Tibial artery (tissue), 4 donors: ENCODE measurements around the gene LYPD6.

ENCODE experiments used
- DNase-seq, 2 donors: peaks; one replicate each; pipeline ENCODE4 v3.0.0-alpha.2; 2019
- H3K27ac ChIP-seq, 2 donors: fragments of 200-600 bp; sonication (generic) in 1 of 2; 1 replicate in 1 of 2; 2 replicates in 1 of 2; pipeline ENCODE4 v1.5.1; 2018 to 2019; ENCODE audit warnings: mild to moderate bottlenecking in 1 of 2
- H3K27me3 ChIP-seq, 2 donors: fragments of 200-600 bp; sonication (generic) in 1 of 2; one replicate each; pipeline versions ENCODE4 v1.5.1 to v1.6.0; 2016 to 2019
- H3K36me3 ChIP-seq, 3 donors: fragments of 200-600 bp; sonication (generic) in 2 of 3; one replicate each; pipeline ENCODE4 v1.5.1; 2016 to 2019; ENCODE audit warnings: mild to moderate bottlenecking in 2 of 3
- H3K4me1 ChIP-seq, 4 donors: fragments of 200-600 bp; sonication (generic) in 2 of 4; 1 replicate in 3 of 4; 2 replicates in 1 of 4; pipeline ENCODE4 v1.5.1; 2016 to 2019
- H3K4me3 ChIP-seq, 2 donors: fragments of 200-600 bp; sonication (generic) in 1 of 2; 1 replicate in 1 of 2; 2 replicates in 1 of 2; pipeline ENCODE4 v1.5.1; 2018 to 2019; ENCODE audit warnings: mild to moderate bottlenecking in 2 of 2
- H3K9me3 ChIP-seq, 3 donors: fragments of 200-600 bp; sonication (generic) in 1 of 3; one replicate each; pipeline ENCODE4 v1.5.1; 2016 to 2019
- intact Hi-C: fragments of 100-400 bp; cut with DNase I; formaldehyde crosslinking; loops from one replicate; pipeline ENCODE4 v1.15.0; 2023; ENCODE audit warnings: low total_unique reads
- TF ChIP-seq, protein P1 (sequence below), 2 experiments: fragments of 200-600 bp in 1 of 2; fragments of 450-650 bp in 1 of 2; IDR thresholded peaks; one replicate each; pipeline ENCODE4 v1.5.1; 2017 to 2019; ENCODE audit warnings: antibody characterized with exemption in 2 of 2, mild to moderate bottlenecking in 1 of 2, moderate library complexity in 1 of 2

LYPD6 gene

DNA sequence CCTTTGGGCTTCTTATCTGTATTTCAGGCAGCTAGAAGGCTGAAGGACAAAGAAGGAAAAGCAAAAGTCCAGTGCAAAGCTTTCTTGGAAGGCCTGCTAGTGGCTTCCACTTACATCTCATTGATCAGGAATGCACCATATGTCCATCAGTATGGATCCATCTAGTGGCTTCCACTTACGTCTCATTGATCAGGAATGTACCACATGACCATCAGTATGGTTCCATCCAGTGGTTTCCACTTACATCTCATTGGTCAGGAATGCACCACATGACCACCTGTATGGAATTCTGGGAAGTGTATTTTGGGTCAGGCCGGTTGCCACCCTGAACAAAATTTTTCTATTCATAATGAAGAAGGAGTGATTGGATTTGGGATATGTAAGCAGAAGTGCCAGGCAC, 70.6 kb downstream of the LYPD6 start:
- Histone ChIP-seq H3K27me3 (no peaks in the 10 kb centered on the region), H3K4me1 (no peaks in the 10 kb centered on the region), H3K9me3 (no peaks in the 10 kb centered on the region), H3K27ac (no peak overlapping the region), H3K36me3 (no peaks in the 10 kb centered on the region), H3K4me3 (no peak overlapping the region)
- intact Hi-C loops, result no loop called here
- TF ChIP-seq, protein P1, sequence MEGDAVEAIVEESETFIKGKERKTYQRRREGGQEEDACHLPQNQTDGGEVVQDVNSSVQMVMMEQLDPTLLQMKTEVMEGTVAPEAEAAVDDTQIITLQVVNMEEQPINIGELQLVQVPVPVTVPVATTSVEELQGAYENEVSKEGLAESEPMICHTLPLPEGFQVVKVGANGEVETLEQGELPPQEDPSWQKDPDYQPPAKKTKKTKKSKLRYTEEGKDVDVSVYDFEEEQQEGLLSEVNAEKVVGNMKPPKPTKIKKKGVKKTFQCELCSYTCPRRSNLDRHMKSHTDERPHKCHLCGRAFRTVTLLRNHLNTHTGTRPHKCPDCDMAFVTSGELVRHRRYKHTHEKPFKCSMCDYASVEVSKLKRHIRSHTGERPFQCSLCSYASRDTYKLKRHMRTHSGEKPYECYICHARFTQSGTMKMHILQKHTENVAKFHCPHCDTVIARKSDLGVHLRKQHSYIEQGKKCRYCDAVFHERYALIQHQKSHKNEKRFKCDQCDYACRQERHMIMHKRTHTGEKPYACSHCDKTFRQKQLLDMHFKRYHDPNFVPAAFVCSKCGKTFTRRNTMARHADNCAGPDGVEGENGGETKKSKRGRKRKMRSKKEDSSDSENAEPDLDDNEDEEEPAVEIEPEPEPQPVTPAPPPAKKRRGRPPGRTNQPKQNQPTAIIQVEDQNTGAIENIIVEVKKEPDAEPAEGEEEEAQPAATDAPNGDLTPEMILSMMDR (IDR thresholded peaks at IDR 0.05), result no peak
- DNase-seq, result no peak

DNA sequence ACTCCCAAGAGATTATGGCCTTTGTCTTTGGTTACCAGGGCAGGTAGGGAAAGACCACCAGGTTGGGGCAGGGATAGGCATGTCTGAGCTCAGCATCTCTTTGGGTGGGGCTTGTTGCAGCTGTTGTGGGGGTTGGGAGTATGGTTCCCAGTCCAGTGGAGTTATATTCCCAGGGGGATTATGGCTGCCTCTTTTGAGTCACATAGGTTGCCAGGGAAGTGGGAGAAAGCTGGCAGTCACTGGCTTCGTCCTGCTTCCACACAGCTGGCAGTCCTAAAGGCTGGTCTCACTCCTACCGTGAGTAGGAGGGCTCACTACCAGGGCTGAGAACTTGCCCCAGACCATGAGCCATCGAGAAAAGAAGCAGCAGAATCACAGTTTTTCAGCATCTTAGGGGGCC, 79.1 kb downstream of the LYPD6 start:
- Histone ChIP-seq H3K27me3 (no peaks in the 10 kb centered on the region), H3K36me3 (no peaks in the 10 kb centered on the region), H3K27ac (no peak overlapping the region), H3K9me3 (no peaks in the 10 kb centered on the region), H3K4me3 (no peak overlapping the region), H3K4me1 (no peaks in the 10 kb centered on the region)
- TF ChIP-seq, protein P1 (IDR thresholded peaks at IDR 0.05), result no peak
- intact Hi-C loops, result no loop called here
- DNase-seq, result no peak

DNA sequence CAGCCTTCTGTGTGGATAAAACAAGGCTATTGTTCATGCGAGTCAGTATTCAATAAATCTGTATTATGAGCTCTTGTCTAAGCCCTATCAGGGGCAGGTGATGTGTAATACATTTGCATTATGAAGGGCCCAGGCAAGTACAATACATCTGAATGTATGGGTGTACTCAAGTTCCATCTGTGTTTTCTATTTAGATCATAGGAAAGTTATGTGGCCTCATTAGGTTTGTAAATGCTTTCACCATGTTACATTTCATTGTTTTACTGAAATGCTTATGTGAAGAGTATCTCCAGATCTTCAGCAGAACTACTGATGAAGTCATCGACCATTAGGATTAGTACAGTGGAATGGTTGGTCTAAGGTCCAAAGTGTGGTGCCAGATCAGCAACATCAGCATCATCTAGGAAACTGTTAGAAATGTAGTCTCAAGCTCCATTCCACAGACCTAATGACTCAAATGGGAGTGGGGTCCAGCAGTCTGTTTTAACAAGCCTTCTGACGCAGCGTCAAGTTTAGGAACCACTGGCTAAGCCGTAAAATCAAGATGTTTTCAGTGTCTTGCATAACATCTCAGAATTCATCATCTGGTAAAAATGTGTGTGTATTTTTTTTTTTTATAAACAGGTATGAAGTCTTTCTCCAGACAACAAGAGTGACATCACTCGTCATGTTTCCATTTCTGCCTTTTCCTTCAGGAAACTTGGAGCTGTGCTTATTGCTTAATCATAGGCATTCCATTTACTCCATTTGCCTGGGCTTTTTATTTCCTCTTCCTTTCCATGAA, 80.5 kb downstream of the LYPD6 start:
- DNase-seq, result no peak
- H3K27ac ChIP-seq, result no peak overlapping the region
- no peaks in the 10 kb centered on the region for H3K9me3 ChIP-seq
- H3K27me3 ChIP-seq, result no peaks in the 10 kb centered on the region
- intact Hi-C loops, result no loop called here
- TF ChIP-seq, protein P1 (IDR thresholded peaks at IDR 0.05), result no peak
- H3K36me3 ChIP-seq, result no peaks in the 10 kb centered on the region
- H3K4me1 ChIP-seq, result no peaks in the 10 kb centered on the region
- no peak overlapping the region for H3K4me3 ChIP-seq

DNA sequence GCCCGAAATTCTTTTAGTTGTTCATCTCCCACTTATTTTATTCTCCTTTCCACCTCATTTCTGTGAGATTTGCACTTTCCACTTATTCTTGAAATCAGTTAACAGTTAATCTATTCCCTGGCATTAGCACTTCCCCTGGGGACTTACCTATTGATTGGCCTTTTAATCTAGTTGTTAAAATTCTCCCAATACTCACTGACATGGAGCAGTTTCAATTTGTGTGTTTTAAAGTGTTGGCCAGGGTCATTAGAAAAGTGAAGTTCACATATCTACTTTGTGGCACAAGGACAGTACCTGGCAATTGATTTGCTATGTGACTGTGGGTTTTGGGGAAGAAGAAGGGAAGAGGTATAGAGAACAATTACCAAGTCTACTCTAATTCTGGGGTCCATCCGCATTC, 83.1 kb downstream of the LYPD6 start:
- H3K27ac ChIP-seq, result no peak overlapping the region
- no peaks in the 10 kb centered on the region for H3K4me1 ChIP-seq
- no peak overlapping the region for H3K4me3 ChIP-seq
- H3K36me3 ChIP-seq, result no peaks in the 10 kb centered on the region
- TF ChIP-seq, protein P1 (IDR thresholded peaks at IDR 0.05), result no peak
- intact Hi-C loops, result no loop called here
- no peak for DNase-seq
- H3K9me3 ChIP-seq, result no peaks in the 10 kb centered on the region
- no peaks in the 10 kb centered on the region for H3K27me3 ChIP-seq

DNA sequence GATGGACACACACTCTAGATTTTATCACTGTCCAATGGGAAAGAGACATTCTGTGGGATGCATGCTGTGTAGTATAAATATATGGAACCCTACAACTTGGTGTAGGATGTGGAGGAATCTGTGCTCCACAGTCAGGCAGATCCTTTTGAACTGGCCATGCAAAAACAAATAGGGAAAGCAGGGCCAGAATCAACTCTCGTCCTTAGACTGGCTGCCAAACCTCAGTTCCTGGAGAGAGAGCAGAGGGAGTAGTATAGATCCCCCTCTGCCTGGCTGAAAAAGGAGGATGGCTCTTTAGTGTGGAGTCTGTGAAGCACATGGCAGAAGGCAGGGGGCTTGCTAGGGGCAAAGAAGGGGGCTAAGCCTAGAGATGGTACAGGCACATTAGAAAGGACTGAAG, 84.7 kb downstream of the LYPD6 start:
- TF ChIP-seq, protein P1 (IDR thresholded peaks at IDR 0.05), result no peak
- intact Hi-C loops, result no loop called here
- no peak overlapping the region for H3K4me3 ChIP-seq
- no peak overlapping the region for H3K27ac ChIP-seq
- H3K27me3 ChIP-seq, result no peaks in the 10 kb centered on the region
- no peaks in the 10 kb centered on the region for H3K36me3 ChIP-seq
- no peak for DNase-seq
- no peaks in the 10 kb centered on the region for H3K9me3 ChIP-seq
- no peaks in the 10 kb centered on the region for H3K4me1 ChIP-seq
